ENCODE measurements around the gene PAM.
"Not testable (repeated sequence)": the region's sequence is repeated elsewhere in the genome, so short reads cannot be mapped to it uniquely, and the experiment has no call there.

The PAM gene

DNA sequence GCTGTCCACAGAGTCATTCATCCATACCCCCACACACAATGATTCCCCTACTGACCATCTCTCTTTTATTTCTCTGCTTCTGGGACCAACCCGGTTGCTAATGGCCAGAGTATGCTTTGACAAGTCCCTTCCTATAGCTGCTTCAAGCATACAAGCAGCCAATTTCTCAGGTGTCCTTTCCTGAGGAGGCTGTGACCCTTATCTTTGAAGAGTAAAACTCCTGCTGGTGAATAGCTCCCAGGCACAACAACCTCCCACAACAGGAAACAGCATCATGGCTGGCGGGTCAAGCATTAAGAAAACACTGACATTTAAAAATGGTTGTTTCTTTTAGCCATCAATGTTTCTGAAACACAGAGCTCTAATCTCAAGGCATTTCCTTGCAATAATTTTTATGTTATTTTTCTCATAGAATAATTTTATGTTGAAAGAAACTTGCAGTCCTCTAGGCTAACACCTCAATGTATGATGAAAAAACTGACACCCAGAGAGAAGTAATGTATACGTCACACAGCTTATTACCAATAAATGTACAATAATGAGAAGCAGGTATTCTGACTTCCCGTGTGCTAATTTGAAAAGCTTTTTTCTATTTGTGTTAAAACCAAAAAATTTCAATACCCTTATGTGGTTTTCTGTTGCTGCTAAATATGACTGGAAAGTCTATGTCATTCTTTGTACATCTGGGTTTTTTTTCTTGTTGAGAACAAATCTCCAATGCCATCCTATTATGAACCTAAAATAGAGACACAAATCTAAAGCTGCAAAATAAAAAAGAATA, 7.5 kb upstream of the PAM start:
- no peak overlapping the region for H3K4me3 ChIP-seq
- peaks cover 0 to 7% (median 0%) of the 10 kb centered on the region in 10 experiments; a peak in 1 of 20 replicates for H3K4me1 ChIP-seq
- H3K9me3 ChIP-seq (replicated peaks in 1 of 11), result peaks cover 0 to 10% (median 7%) of the 10 kb centered on the region in 11 experiments; a peak in 9 of 22 replicates
- H3K36me3 ChIP-seq, result no peaks in the 10 kb centered on the region
- H3K4me2 ChIP-seq, result no peak overlapping the region
- H3K27me3 ChIP-seq, result no peaks in the 10 kb centered on the region
- no peak overlapping the region for H3K9ac ChIP-seq
- no peak for TF ChIP-seq Cebpa-rat (IDR thresholded peaks at IDR 0.05)
- H3K27ac ChIP-seq, result no peak overlapping the region
- no peaks in the 10 kb centered on the region for H4K20me1 ChIP-seq

DNA sequence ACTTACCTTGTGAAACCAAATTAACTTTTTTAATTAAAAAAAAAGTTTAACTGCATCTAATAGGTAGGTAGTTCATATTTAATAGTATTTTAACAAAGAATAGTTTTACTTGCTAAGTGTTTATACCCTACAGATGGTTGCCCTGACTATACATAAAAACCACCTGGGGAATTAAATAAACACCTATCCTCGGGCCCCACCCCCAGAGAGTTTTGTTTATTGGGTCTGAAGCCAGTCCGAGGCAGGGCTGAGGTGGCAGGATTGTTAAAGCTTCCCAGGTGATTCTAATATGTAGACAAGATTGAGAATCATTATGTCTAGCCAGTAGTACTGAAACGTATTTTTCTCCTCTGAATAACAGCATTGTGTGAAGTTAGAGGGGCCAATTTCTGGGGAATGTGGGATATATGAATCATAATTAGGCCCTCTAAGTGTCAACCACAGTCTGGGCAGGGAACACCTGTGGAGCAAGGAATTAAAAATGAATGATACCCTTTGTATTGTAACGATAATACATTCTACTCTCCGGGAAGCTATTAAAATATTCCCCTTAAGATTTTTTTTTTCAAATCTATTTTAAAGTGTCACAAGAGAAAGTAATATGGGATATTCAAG, 5.6 kb upstream of the PAM start:
- no peak overlapping the region for H3K9ac ChIP-seq

GRCh38 chr5:102750151-102750834, 4.8 kb upstream of the PAM start:
- H3K36me3 ChIP-seq, result no peaks in the 10 kb centered on the region
- no peak overlapping the region for H3K4me2 ChIP-seq
- TF ChIP-seq Cebpa-rat (IDR thresholded peaks at IDR 0.05), result no peak
- peaks cover 0 to 11% (median 8%) of the 10 kb centered on the region in 11 experiments; a peak in 9 of 22 replicates for H3K9me3 ChIP-seq (replicated peaks in 1 of 11)
- H3K4me3 ChIP-seq, result no peak overlapping the region
- no peak overlapping the region for H3K9ac ChIP-seq
- peaks cover 0 to 7% (median 0%) of the 10 kb centered on the region in 11 experiments; a peak in 3 of 22 replicates for H3K27me3 ChIP-seq
- H3K4me1 ChIP-seq, result peaks cover 0 to 19% (median 13%) of the 10 kb centered on the region in 10 experiments; a peak in 17 of 20 replicates
- H3K27ac ChIP-seq, result no peak overlapping the region
- H4K20me1 ChIP-seq, result no peaks in the 10 kb centered on the region

More for the DNA sequence above, 5.6 kb upstream of the PAM start:
- no peak overlapping the region for H3K27ac ChIP-seq
- H3K4me1 ChIP-seq, result peaks cover 0 to 17% (median 11%) of the 10 kb centered on the region in 10 experiments; a peak in 17 of 20 replicates
- no peaks in the 10 kb centered on the region for H3K36me3 ChIP-seq
- H3K27me3 ChIP-seq, result peaks cover 0 to 7% (median 0%) of the 10 kb centered on the region in 11 experiments; a peak in 3 of 22 replicates
- H3K4me2 ChIP-seq, result no peak overlapping the region
- H3K4me3 ChIP-seq, result no peak overlapping the region
- peaks cover 0 to 11% (median 8%) of the 10 kb centered on the region in 11 experiments; a peak in 9 of 22 replicates for H3K9me3 ChIP-seq (replicated peaks in 1 of 11)
- TF ChIP-seq Cebpa-rat (IDR thresholded peaks at IDR 0.05), result no peak
- no peaks in the 10 kb centered on the region for H4K20me1 ChIP-seq

DNA sequence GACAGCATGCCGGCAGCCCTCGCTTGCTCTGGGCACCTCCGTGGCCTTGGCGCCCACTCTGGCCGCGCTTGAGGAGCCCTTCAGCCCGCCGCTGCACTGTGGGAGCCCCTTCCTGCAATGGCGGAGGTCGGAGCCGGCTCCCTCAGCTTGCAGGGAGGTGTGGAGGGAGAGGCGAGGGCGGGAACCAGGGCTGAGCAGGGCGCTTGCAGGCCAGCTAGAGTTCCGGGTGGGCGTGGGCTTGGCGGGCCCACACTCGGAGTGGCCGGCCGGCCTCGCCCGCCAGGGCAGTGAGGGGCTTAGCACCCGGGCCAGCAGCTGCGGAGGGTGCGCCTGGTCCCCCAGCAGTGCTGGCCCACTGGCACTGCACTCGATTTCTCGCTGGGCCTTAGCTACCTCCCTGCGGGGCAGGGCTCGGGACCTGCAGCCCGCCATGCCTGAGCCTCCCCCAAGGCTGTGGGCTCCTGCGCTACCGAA, 3.2 kb upstream of the PAM start:
- H3K27ac ChIP-seq, H3K4me3 ChIP-seq, H3K9ac ChIP-seq, H3K36me3 ChIP-seq, H4K20me1 ChIP-seq, H3K4me2 ChIP-seq, H3K27me3 ChIP-seq: not testable (repeated sequence)
- peaks cover 0 to 11% (median 8%) of the 10 kb centered on the region in 11 experiments; a peak in 9 of 22 replicates for H3K9me3 ChIP-seq (replicated peaks in 1 of 11)
- H3K4me1 ChIP-seq, result peaks cover 7 to 29% (median 24%) of the 10 kb centered on the region in 10 experiments

GRCh38 chr5:102753889-102754766, 977 bp upstream of the PAM start:
- H3K9me3 ChIP-seq (replicated peaks in 1 of 11), result peaks cover 0 to 11% (median 8%) of the 10 kb centered on the region in 11 experiments; a peak in 9 of 22 replicates
- peaks cover 0 to 15% (median 0%) of the 10 kb centered on the region in 11 experiments; a peak in 4 of 22 replicates for H4K20me1 ChIP-seq
- H3K4me2 ChIP-seq, result peak overlapping the region; percentile 87 to 100 (median 95)
- H3K4me1 ChIP-seq, result peaks cover 25 to 37% (median 30%) of the 10 kb centered on the region in 10 experiments
- H3K4me3 ChIP-seq, result peak overlapping the region; percentile 71 to 90 (median 82)
- peak overlapping the region; percentile 78 to 93 (median 86) for H3K9ac ChIP-seq
- peaks cover 0 to 7% (median 0%) of the 10 kb centered on the region in 11 experiments; a peak in 3 of 22 replicates for H3K27me3 ChIP-seq
- TF ChIP-seq Cebpa-rat (IDR thresholded peaks at IDR 0.05), result no peak
- H3K36me3 ChIP-seq, result no peaks in the 10 kb centered on the region
- peak overlapping the region in 10 of 11 experiments; percentile 81 to 91 (median 88); a peak in 20 of 22 replicates for H3K27ac ChIP-seq

DNA sequence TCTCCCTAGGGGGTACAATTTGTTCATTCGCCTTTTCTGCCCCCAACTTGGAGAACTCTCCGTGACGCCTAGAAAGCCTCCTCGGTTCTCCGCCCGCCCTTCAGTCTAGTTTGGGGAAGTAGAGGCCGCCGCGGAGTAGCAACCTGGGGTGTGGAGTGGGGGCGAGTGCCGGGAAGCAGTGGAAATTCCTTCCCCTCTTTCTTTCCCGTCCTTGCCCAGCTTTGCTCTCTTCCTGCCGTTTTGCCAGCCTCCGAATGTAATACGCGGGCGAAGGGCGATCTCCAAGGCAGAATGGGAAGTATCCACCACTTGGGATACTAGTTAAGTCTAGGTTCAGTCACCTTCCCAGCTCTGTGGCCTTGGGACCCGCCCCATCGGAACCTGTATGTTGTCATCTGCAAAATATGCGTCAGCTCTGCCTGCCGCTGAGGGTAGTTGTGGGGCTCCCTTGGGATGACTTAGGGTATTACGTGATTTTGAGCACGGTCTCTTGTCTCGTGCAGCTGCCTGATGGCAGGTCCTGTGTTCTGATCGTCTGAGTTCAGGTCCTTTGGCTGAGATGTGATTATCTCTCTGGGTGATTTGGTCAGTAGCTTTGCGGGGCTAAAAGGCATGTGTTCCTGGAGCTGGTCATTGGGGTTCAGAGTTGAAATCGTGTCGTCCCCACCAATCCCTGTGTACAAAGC, 724 bp downstream of the PAM start:
- TF ChIP-seq Cebpa-rat (IDR thresholded peaks at IDR 0.05), result no peak
- H3K36me3 ChIP-seq, result no peaks in the 10 kb centered on the region
- H3K4me1 ChIP-seq, result peaks cover 29 to 47% (median 34%) of the 10 kb centered on the region in 10 experiments
- peaks cover 0 to 11% (median 8%) of the 10 kb centered on the region in 11 experiments; a peak in 9 of 22 replicates for H3K9me3 ChIP-seq (replicated peaks in 1 of 11)
- H3K4me3 ChIP-seq, result peak overlapping the region; percentile 71 to 90 (median 82)
- H4K20me1 ChIP-seq, result peaks cover 0 to 32% (median 4%) of the 10 kb centered on the region in 11 experiments; a peak in 7 of 22 replicates
- H3K9ac ChIP-seq, result peak overlapping the region; percentile 78 to 93 (median 86)
- H3K27me3 ChIP-seq, result peaks cover 0 to 7% (median 0%) of the 10 kb centered on the region in 11 experiments; a peak in 3 of 22 replicates
- H3K27ac ChIP-seq, result peak overlapping the region; percentile 70 to 91 (median 86); a peak in 21 of 22 replicates
- peak overlapping the region; percentile 81 to 98 (median 94) for H3K4me2 ChIP-seq

DNA sequence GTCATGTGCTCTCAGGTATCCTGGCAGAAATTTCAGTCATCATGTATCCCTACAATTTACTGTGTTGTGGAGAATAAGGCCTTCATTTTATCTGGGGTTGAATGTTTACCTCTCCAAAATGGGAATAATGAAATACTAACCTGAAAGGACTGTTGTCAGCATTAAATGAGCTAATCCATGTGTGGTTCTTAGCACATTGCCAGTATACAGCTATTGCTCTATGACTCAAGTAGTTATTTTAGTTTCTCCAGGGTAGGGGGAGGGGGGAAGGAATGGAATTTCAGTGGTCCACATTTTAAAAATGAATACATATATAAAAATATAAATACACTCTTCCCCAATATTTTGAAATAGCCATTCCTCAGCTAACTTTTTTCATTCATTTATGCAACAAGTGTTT, 3.5 kb downstream of the PAM start:
- peak overlapping the region in 4 of 11 experiments; percentile 1 to 89 (median 44); a peak in 8 of 22 replicates for H3K4me2 ChIP-seq

More for the DNA sequence above, 3.5 kb downstream of the PAM start:
- H3K27me3 ChIP-seq, result peaks cover 0 to 7% (median 0%) of the 10 kb centered on the region in 11 experiments; a peak in 3 of 22 replicates
- no peak overlapping the region for H3K9ac ChIP-seq
- no peak for TF ChIP-seq Cebpa-rat (IDR thresholded peaks at IDR 0.05)
- peaks cover 0 to 1% (median 0%) of the 10 kb centered on the region in 11 experiments; a peak in 1 of 22 replicates for H3K36me3 ChIP-seq
- peaks cover 42 to 67% (median 58%) of the 10 kb centered on the region in 10 experiments for H3K4me1 ChIP-seq
- H3K9me3 ChIP-seq (replicated peaks in 1 of 11), result no peaks in the 10 kb centered on the region
- peaks cover 0 to 59% (median 7%) of the 10 kb centered on the region in 11 experiments; a peak in 8 of 22 replicates for H4K20me1 ChIP-seq
- H3K4me3 ChIP-seq, result no peak overlapping the region
- no peak overlapping the region for H3K27ac ChIP-seq

Data from BLaER1 treated with 17β-estradiol and CSF1 and Interleukin-3, amounts not matched to agents 10 nM and 100 nM (cell line).